Osteocyte (in vitro differentiated cells): Measurements from ENCODE around the gene PLCD1. TPM values are rescaled to one million over a fixed set of nuclear protein-coding genes. Genes with fewer than 3 reads are reported as not detected.

Experiments
- DNase-seq: peaks from one replicate; pipeline ENCODE4 v3.0.0; 2021; ENCODE audit warnings: mixed read lengths; ENCODE audit not compliant: unreplicated experiment; ENCODE audit errors: extremely low spot score
- H3K27ac Mint-ChIP-seq: one replicate; pipeline ENCODE4 v1.8.0; 2021; ENCODE audit warnings: mild to moderate bottlenecking, mixed read lengths; ENCODE audit not compliant: unreplicated experiment
- H3K27me3 Mint-ChIP-seq: one replicate; pipeline ENCODE4 v1.8.0; 2021; ENCODE audit warnings: mixed read lengths; ENCODE audit not compliant: unreplicated experiment
- H3K36me3 Mint-ChIP-seq: one replicate; pipeline ENCODE4 v1.8.0; 2021; ENCODE audit warnings: mixed read lengths; ENCODE audit not compliant: unreplicated experiment
- H3K4me1 Mint-ChIP-seq: one replicate; pipeline ENCODE4 v1.8.0; 2021; ENCODE audit warnings: mixed read lengths; ENCODE audit not compliant: unreplicated experiment
- H3K4me3 Mint-ChIP-seq: one replicate; pipeline ENCODE4 v1.8.0; 2021; ENCODE audit warnings: mild to moderate bottlenecking, moderate library complexity, mixed read lengths; ENCODE audit not compliant: unreplicated experiment
- H3K9me3 Mint-ChIP-seq: one replicate; pipeline ENCODE4 v1.8.0; 2021; ENCODE audit warnings: mixed read lengths; ENCODE audit not compliant: unreplicated experiment
- total RNA-seq: library from RNA; stranded (reverse); gene quantifications from 2 replicates; pipeline ENCODE4 v1.2.1, GENCODE V29; 2021
- TF ChIP-seq, protein P1 (sequence below): fragments of 200-600 bp; sonication (generic); IDR thresholded peaks from 2 replicates; pipeline ENCODE4 v1.5.0; 2021; ENCODE audit warnings: antibody characterized with exemption, mild to moderate bottlenecking, moderate library complexity

The PLCD1 gene
- total RNA-seq, 1 donor from 2014 or later, result 21.8 TPM

- DNase-seq, result no peak
- Mint-ChIP-seq H3K4me3 (no peak overlapping the region), H3K4me1 (peaks cover 11% of the 10 kb centered on the region), H3K9me3 (no peaks in the 10 kb centered on the region), H3K27ac (no peak overlapping the region), H3K36me3 (no peaks in the 10 kb centered on the region), H3K27me3 (peaks cover 2% of the 10 kb centered on the region)
- TF ChIP-seq, protein P1, sequence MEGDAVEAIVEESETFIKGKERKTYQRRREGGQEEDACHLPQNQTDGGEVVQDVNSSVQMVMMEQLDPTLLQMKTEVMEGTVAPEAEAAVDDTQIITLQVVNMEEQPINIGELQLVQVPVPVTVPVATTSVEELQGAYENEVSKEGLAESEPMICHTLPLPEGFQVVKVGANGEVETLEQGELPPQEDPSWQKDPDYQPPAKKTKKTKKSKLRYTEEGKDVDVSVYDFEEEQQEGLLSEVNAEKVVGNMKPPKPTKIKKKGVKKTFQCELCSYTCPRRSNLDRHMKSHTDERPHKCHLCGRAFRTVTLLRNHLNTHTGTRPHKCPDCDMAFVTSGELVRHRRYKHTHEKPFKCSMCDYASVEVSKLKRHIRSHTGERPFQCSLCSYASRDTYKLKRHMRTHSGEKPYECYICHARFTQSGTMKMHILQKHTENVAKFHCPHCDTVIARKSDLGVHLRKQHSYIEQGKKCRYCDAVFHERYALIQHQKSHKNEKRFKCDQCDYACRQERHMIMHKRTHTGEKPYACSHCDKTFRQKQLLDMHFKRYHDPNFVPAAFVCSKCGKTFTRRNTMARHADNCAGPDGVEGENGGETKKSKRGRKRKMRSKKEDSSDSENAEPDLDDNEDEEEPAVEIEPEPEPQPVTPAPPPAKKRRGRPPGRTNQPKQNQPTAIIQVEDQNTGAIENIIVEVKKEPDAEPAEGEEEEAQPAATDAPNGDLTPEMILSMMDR, result no peak
These were observed 37.0 kb downstream of the PLCD1 start for GRCh38 chr3:37992271-37993066.

DNA sequence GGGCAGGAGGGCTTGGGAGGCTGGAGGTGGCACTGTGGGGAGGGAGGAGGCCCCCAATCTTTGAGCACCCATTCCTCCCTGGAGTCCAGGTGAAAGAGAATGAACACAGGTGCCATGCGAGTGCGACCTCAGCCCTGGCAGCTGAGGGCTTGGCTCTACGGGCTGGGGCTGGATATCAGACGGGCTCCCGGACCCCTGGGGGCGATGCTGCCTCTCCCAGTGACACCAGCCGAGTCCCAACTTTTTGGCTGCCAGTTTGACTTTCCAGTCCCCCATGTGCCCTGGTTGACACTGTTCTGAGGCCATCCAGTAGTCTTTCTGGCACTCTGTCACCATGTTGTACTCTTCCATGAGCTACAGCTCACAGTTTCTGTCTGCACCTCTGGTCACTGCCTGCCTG is 37.6 kb downstream of the PLCD1 start:
- TF ChIP-seq, protein P1, result no peak
- peaks cover 2% of the 10 kb centered on the region for H3K27me3 Mint-ChIP-seq
- H3K4me3 Mint-ChIP-seq, result no peak overlapping the region
- H3K36me3 Mint-ChIP-seq, result no peaks in the 10 kb centered on the region
- no peak overlapping the region for H3K27ac Mint-ChIP-seq
- H3K9me3 Mint-ChIP-seq, result no peaks in the 10 kb centered on the region
- peaks cover 10% of the 10 kb centered on the region for H3K4me1 Mint-ChIP-seq
- DNase-seq, result no peak

DNA sequence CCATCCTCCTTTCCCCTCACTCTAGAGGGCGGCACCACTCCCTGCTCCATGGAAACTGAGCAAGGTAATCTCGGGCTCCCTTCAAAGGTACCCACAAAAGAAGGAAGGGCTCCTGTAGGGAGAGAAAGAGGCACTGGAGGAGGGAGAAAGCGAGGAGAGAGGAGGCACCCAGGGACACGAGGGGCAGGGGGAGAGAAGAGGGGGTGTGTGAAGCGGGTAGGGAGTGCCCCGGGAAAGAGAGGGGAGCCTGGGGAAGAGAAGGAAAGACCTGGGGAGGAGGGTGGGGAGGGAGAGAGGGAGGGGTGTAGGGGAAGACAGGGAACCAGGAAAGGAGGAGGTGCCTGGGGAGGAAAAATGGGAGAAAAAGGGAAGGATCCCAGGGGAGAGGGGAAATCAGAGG is 38.3 kb downstream of the PLCD1 start:
- Mint-ChIP-seq H3K9me3 (no peaks in the 10 kb centered on the region), H3K4me1 (peaks cover 7% of the 10 kb centered on the region), H3K27me3 (peaks cover 2% of the 10 kb centered on the region), H3K4me3 (no peak overlapping the region), H3K27ac (no peak overlapping the region), H3K36me3 (no peaks in the 10 kb centered on the region)
- DNase-seq, result no peak
- TF ChIP-seq, protein P1, result no peak

- TF ChIP-seq, protein P1, result no peak
- no peak within 1 kb of the TSS for H3K27ac Mint-ChIP-seq
- peaks cover 7% of the 10 kb centered on the region for H3K4me1 Mint-ChIP-seq
- H3K36me3 Mint-ChIP-seq, result no peaks in the 10 kb centered on the region
- DNase-seq, result no peak
- peaks cover 2% of the 10 kb centered on the region for H3K27me3 Mint-ChIP-seq
- no peak within 1 kb of the TSS for H3K4me3 Mint-ChIP-seq
- no peaks in the 10 kb centered on the region for H3K9me3 Mint-ChIP-seq
These were observed 38.9 kb downstream of the PLCD1 start, which contains the start of gene VILL for GRCh38 chr3:37990527-37990926. TSS of gene VILL (plus strand) at chr3:37990786. CDS start at chr3:37993673, 2,887 bp downstream.

DNA sequence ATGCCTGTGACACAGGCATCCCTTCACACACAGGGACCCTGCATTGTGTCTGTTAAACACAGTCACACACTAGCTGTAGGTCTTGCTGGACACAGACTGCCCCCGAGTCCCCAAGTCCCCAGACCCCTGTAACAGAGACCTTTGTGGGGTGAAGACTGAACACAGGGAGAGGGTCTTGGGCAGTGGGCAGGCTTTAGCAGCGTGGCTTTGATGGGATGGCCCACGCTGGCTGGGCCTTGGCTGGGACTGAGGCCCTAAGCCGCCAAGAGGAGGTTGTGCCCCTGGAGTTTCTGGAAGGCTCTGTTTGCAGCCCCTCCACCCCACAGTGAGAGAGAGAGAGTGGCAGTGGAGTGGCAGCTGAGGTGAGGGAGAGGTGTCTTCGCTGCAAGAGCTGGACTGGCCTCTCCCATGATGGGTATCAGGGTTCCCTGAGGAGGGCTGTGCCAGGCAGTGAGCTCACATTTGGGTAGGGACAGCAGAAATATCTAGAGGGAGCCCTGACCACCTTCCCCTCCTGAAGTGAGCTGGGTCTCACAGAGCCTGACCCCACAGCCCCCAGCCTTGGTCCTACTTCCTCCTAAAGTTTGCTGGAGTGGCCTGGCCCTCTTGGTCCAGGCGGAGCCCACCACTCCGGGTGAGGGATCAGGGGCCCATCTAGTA is 39.5 kb downstream of the PLCD1 start:
- DNase-seq, result no peak
- no peak overlapping the region for H3K27ac Mint-ChIP-seq
- H3K4me3 Mint-ChIP-seq, result no peak overlapping the region
- peaks cover 7% of the 10 kb centered on the region for H3K4me1 Mint-ChIP-seq
- TF ChIP-seq, protein P1, result no peak
- H3K9me3 Mint-ChIP-seq, result no peaks in the 10 kb centered on the region
- H3K27me3 Mint-ChIP-seq, result peaks cover 2% of the 10 kb centered on the region
- peaks cover 3% of the 10 kb centered on the region for H3K36me3 Mint-ChIP-seq
